Caco-2 (cell line): ENCODE measurements around the gene MID1. TPM values are rescaled to one million over a fixed set of nuclear protein-coding genes. Genes with fewer than 3 reads are reported as not detected.

Source experiments
- BruUV-seq: library from RNA; stranded (reverse); fragments of 400-500 nt; replicated peaks from 2 replicates; lab custom pipeline; 2021; lab: Mats Ljungman, UMichigan
- CTCF ChIA-PET: fragments of 300-600 bp; sonication (Branson Sonifier 250); formaldehyde crosslinking; loops from one replicate; lab custom pipeline; 2022; ENCODE audit warnings: antibody characterized with exemption; lab: Charles Lee
- POLR2A ChIA-PET: fragments of 300-600 bp; sonication (Branson Sonifier 250); formaldehyde crosslinking; loops from one replicate; lab custom pipeline; 2022; ENCODE audit warnings: antibody characterized with exemption; lab: Charles Lee
- DNase-seq, 2 experiments: peaks; one replicate each; pipeline versions ENCODE4 v3.0.0 to v3.0.0-alpha.2; 2020 to 2022
- H3K27me3 ChIP-seq: replicated peaks from 2 replicates; pipeline ENCODE4 v1.6.0; 2011; ENCODE audit warnings: low read length; ENCODE audit not compliant: control insufficient read depth, insufficient read depth
- H3K36me3 ChIP-seq: 2 replicates; pipeline ENCODE4 v1.5.1; 2011; ENCODE audit warnings: low read length; ENCODE audit not compliant: control insufficient read depth, insufficient read depth
- H3K4me1 ChIP-seq: fragments of 250-450 bp; sonication (Bioruptor Pico); 2 replicates; pipeline ENCODE4 v1.5.1; 2020; ENCODE audit warnings: mild to moderate bottlenecking
- H3K4me3 ChIP-seq: 2 replicates; pipeline ENCODE4 v1.5.1; 2011; ENCODE audit warnings: low read depth, mild to moderate bottlenecking, control low read depth, low read length
- H3K9me3 ChIP-seq: fragments of 250-450 bp; sonication (Bioruptor Pico); 2 replicates; pipeline ENCODE4 v1.5.1; 2020; ENCODE audit warnings: mild to moderate bottlenecking, moderate library complexity
- H3K27ac Mint-ChIP-seq: one replicate; pipeline ENCODE4 v1.8.0; 2022; ENCODE audit warnings: mixed read lengths; ENCODE audit not compliant: unreplicated experiment
- H3K27me3 Mint-ChIP-seq: one replicate; pipeline ENCODE4 v1.8.0; 2022; ENCODE audit warnings: mixed read lengths; ENCODE audit not compliant: insufficient read depth, unreplicated experiment
- H3K36me3 Mint-ChIP-seq: one replicate; pipeline ENCODE4 v1.8.0; 2022; ENCODE audit warnings: mild to moderate bottlenecking, mixed read lengths; ENCODE audit not compliant: insufficient read depth, unreplicated experiment
- H3K4me1 Mint-ChIP-seq: one replicate; pipeline ENCODE4 v1.8.0; 2022; ENCODE audit warnings: low read depth, mixed read lengths; ENCODE audit not compliant: unreplicated experiment
- H3K4me3 Mint-ChIP-seq: one replicate; pipeline ENCODE4 v1.8.0; 2022; ENCODE audit warnings: mild to moderate bottlenecking, moderate library complexity, mixed read lengths; ENCODE audit not compliant: unreplicated experiment
- H3K9me3 Mint-ChIP-seq: one replicate; pipeline ENCODE4 v1.8.0; 2022; ENCODE audit warnings: mixed read lengths; ENCODE audit not compliant: unreplicated experiment
- CTCF ChIP-seq, 2 experiments: fragments of 200-600 bp in 1 of 2; IDR thresholded peaks; 1 replicate in 1 of 2; 2 replicates in 1 of 2; pipeline versions ENCODE4 v1.5.1 to v1.8.0; 2011 to 2022; ENCODE audit warnings: antibody characterized with exemption in 1 of 2, control low read depth in 1 of 2, inconsistent platforms in 1 of 2, low read depth in 1 of 2, low read length in 1 of 2, mild to moderate bottlenecking in 1 of 2, moderate library complexity in 1 of 2; ENCODE audit not compliant: insufficient read depth in 1 of 2, severe bottlenecking in 1 of 2, unreplicated experiment in 1 of 2
- intact Hi-C: fragments of 100-400 bp; cut with micrococcal nuclease; formaldehyde crosslinking; loops from one replicate; pipeline ENCODE4 v1.10.0; 2022; ENCODE audit not compliant: unreplicated experiment
- total RNA-seq: library from RNA; stranded (reverse); gene quantifications from 2 replicates; pipeline ENCODE4 v1.2.3, GENCODE V29; 2022

Gene MID1
- total RNA-seq, 1 experiment from 2014 or later = 61.3 TPM

GRCh38 chrX:10514891-10515290, 105.5 kb downstream of the MID1 start:
- intact Hi-C loops = no loop called here
- Mint-ChIP-seq H3K36me3 (peaks cover 29% of the 10 kb centered on the region), H3K4me3 (no peak overlapping the region), H3K4me1 (peaks cover 14% of the 10 kb centered on the region), H3K9me3 (no peaks in the 10 kb centered on the region), H3K27me3 (no peaks in the 10 kb centered on the region), H3K27ac (no peak overlapping the region)
- no TSS peak for BruUV-seq
- no peaks in the 10 kb centered on the region for H3K4me1 ChIP-seq
- H3K9me3 ChIP-seq = no peaks in the 10 kb centered on the region
- H3K4me3 ChIP-seq = no peak overlapping the region
- ChIA-PET CTCF (no interaction called here), POLR2A (no interaction called here)
- no peaks in the 10 kb centered on the region for H3K36me3 ChIP-seq
- H3K27me3 ChIP-seq = no peaks in the 10 kb centered on the region
- DNase-seq = no peak
- no peak for TF ChIP-seq CTCF (IDR thresholded peaks at IDR 0.05; ENCODE audit: insufficient read depth in 1 of 2, low read depth in 1 of 2, low read length in 1 of 2, severe bottlenecking in 1 of 2, unreplicated experiment in 1 of 2)

GRCh38 chrX:10513974-10514373, 106.4 kb downstream of the MID1 start:
- no peak for DNase-seq
- Mint-ChIP-seq H3K9me3 (no peaks in the 10 kb centered on the region), H3K4me3 (no peak overlapping the region), H3K4me1 (peaks cover 7% of the 10 kb centered on the region), H3K36me3 (peaks cover 24% of the 10 kb centered on the region), H3K27me3 (no peaks in the 10 kb centered on the region), H3K27ac (no peak overlapping the region)
- POLR2A ChIA-PET = no interaction called here
- TF ChIP-seq CTCF (IDR thresholded peaks at IDR 0.05; ENCODE audit: insufficient read depth in 1 of 2, low read depth in 1 of 2, low read length in 1 of 2, severe bottlenecking in 1 of 2, unreplicated experiment in 1 of 2) = no peak
- no peaks in the 10 kb centered on the region for H3K36me3 ChIP-seq
- intact Hi-C loops = no loop called here
- CTCF ChIA-PET = no interaction called here
- BruUV-seq = no TSS peak
- no peak overlapping the region for H3K4me3 ChIP-seq
- no peaks in the 10 kb centered on the region for H3K9me3 ChIP-seq
- H3K4me1 ChIP-seq = no peaks in the 10 kb centered on the region
- no peaks in the 10 kb centered on the region for H3K27me3 ChIP-seq

- no peaks in the 10 kb centered on the region for H3K36me3 ChIP-seq
- H3K4me3 Mint-ChIP-seq = no peak overlapping the region
- CTCF ChIA-PET = no interaction called here
- H3K9me3 Mint-ChIP-seq = no peaks in the 10 kb centered on the region
- H3K27ac Mint-ChIP-seq = no peak overlapping the region
- BruUV-seq = no TSS peak
- H3K4me1 ChIP-seq = no peaks in the 10 kb centered on the region
- intact Hi-C loops = no loop called here
- H3K9me3 ChIP-seq = no peaks in the 10 kb centered on the region
- TF ChIP-seq CTCF (IDR thresholded peaks at IDR 0.05; ENCODE audit: insufficient read depth in 1 of 2, low read depth in 1 of 2, low read length in 1 of 2, severe bottlenecking in 1 of 2, unreplicated experiment in 1 of 2) = no peak
- no peak for DNase-seq
- no peaks in the 10 kb centered on the region for H3K27me3 Mint-ChIP-seq
- peaks cover 29% of the 10 kb centered on the region for H3K36me3 Mint-ChIP-seq
- POLR2A ChIA-PET = no interaction called here
- peaks cover 5% of the 10 kb centered on the region for H3K4me1 Mint-ChIP-seq
- no peak overlapping the region for H3K4me3 ChIP-seq
- H3K27me3 ChIP-seq = no peaks in the 10 kb centered on the region
These were observed 107.6 kb downstream of the MID1 start for GRCh38 chrX:10512741-10513140.
